ENCODE measurements around the gene IMPG1.
A peak's percentile ranks its signal among the peaks of the same experiment; 100 is the strongest.
"Not testable (repeated sequence)": the region's sequence is repeated elsewhere in the genome, so short reads cannot be mapped to it uniquely, and the experiment has no call there.

The IMPG1 gene

DNA sequence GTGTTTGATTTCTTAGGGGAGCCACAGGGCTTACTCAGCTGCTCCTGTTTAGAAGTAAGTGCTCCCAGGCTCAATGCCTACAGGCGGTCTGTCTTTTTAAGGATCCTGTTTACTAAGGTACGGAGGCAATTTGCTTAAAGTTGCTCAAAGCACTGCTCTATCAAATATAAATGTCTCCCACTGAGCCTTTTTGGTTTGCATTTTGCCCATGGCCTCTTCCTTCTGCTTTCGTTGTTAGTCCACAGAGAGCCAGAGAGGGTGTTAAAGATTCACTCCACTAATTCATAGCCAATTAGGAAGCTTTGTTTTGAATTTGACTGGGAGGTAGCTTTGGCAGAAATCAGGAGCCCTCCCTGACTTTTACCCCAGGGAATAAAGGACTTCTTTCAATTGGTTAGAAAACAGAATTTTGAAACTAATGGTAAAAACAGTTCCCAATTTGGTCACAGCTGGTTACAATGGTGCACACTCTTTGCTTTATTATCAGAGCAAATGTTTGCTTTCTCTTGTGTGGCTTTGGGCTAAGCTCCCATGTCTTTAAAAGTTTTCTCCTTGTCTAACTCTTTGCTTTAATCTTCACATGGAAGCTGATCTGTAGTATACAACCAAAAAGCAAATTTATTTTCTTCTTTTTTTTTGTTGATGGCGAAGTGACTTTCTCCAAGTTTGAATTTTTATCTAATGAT lies 126.2 kb downstream of the IMPG1 start:
- DNase-seq (ENCODE audit: low spot score), result no peak

DNA sequence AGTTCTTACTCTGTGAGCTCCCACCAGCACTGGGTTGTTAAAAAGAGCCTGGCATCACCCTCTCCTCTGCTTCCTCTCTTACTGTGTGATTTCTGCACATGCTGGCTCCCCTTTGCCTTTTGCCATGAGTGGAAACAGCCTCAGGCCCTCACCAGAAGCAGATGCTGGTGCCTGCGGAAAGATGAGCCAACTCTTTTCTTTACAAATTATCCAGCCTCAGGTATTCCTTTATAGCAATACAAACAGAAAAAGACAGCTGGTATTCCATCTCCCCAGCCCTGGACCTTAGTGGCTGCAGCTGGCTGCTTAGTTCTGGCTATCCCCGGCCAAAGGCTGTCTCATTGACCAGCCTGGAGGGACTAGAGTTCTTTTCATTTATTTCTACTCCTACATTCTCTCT lies 129.1 kb downstream of the IMPG1 start:
- DNase-seq (ENCODE audit: low spot score), result no peak

DNA sequence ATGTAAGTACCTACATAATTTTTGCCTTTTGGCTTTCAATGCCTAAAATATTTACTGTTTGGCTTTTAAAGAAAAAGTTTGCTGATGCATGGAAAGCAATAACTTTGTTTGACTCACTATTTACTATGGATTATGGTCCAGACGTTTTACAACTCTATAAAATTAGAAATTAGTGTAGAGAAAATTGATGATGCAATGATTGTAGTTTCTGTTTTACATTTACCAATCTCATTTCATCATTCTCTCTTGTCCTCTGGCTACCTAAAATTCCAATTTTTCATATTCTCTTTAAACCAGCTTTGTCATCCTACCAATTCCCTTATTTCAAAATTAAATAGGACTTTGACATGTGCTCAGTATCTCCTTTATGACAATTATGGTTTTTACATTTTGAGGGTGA lies 131.0 kb downstream of the IMPG1 start:
- DNase-seq (ENCODE audit: low spot score), result no peak

DNA sequence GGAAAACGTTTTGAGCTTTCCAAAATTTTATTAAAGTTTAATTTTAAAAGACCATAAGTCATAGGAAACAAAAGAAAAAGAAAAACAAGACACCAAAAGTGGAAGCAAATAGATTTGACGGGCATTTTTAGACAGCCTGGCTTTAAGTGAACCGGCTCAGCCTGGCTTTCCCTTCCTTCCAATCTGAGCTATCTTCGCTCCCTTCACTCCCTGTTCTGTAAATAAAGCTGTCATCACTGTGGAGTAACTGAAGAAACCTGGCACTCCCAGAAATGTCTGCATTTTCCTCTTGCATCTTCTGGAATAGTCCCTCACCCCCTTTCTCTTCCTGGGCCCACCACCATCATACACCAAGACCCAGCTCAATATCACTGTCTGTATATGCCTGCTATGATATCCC lies 131.9 kb downstream of the IMPG1 start:
- no peak for DNase-seq (ENCODE audit: low spot score)

DNA sequence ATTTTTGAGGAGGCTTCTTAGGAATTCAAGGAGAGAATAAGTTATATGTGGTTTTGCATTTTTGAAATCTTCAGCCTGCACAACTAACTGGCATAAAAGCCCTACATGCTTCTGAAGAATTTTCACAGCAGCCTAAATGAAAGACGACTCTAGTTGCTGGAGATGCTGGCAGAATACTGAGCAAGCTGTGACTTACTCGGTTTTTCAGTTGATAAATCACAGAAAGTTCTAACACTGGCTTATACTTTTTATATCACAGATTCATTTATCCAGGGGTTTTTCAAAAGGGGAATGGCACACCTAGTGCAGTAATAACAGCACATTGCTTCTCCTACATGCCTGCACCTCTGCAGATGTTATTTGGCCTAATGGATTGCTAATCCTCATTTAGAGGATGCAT lies 134.6 kb downstream of the IMPG1 start:
- DNase-seq (ENCODE audit: low spot score), result no peak

DNA sequence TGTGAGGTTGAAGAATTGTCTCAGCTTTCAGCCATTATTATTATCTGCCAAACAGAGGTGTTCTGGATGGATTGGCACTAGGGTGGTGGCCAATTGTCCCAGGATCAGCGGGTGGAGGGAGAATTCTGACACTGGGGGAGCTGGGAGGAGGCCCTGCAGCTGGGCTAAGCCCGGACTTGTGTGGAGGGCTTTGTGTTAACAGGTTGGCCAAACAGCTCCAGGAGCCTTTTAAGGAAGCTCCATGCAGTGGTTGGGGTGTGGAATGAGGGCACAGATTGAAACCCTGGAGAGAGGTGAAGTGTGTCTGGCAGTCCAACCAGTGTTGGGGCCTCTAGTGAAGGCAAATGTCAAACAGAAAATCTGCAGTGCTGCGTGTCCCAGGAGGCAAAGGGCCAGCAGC lies 135.8 kb downstream of the IMPG1 start:
- no peak for DNase-seq (ENCODE audit: low spot score)

DNA sequence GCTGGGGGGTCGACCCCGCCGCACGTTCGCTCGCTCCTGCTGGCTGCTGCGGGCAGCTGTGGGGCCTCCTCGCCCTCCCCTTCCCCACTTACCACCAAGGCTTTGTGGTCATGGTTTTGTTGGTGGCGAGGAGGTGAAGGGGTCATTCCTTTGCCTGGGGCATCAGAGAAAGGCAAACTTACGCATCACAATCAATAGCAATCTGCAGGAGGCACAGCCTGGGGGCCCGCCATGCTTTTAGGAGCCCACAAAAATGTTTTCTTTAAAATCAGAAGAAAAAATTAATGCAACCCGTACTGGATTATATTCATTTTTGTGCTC lies 137.0 kb downstream of the IMPG1 start:
- no peak for DNase-seq (ENCODE audit: low spot score)

DNA sequence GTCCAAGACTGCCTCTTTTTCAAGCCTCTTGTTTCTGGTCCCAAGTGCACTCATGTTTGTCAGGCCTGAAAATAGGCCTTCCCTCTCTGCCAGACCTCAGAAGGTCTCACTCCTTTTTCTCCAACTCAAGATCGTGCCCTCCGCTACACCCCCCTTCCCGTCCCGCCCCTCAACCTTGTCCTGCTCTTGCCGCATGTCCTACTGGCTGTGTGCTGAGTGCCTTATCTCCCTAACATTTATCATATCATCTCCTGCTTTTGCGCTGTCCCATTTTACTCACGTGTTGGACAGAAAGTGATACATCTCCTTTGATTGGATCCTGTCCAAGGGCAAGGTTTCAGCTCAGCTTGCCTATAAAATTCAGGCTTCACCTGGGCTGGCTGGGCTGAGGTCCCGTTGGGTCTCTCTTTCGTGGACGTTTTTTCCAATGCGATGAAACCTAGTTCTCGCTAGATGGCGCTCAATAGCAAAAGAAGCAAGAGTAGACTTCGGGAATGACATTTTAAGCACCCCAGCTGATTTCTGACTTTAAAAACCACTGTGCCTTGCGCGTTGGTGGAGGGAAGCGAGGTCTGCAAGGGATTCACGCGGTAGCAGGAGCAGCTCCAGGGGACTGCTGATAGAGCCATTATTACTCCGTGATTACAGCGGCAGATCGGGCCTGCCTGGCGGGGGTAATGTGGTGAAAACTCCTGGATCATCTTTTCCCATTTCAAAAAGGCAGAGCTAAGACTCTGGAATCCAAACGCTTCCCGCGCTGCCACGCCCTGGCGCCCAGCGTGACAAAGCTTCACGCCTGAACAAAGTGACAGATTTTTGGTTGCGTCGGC lies 137.6 kb downstream of the IMPG1 start:
- peak; percentile 77 for DNase-seq (ENCODE audit: low spot score)

DNA sequence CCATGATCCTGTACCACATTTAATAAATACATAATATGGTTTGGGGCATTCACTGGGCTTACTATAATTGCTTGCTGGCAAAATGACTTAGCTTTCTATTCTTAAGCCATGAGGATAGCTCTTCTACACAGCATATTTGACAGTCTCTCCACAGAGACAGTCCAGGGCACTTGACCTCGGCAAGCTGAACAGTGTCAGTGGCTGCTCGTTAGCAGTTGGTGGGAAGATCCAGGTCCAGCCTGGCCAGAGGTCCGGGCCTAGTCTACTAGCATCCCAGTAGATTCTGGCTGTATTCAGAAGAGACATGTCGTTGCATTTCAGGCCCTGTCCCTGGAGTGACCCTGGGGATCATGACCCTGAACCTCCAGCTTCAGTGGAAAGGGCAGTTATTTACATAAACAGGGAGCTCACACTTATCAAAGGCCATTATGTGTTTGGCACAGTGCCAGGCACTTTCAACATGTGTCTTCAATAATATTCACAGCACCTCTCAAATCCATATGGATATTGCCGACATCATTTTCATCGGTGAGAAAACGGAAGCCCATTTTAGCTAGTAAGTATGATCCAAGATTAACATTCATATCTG lies 139.0 kb downstream of the IMPG1 start:
- no peak for DNase-seq (ENCODE audit: low spot score)

DNA sequence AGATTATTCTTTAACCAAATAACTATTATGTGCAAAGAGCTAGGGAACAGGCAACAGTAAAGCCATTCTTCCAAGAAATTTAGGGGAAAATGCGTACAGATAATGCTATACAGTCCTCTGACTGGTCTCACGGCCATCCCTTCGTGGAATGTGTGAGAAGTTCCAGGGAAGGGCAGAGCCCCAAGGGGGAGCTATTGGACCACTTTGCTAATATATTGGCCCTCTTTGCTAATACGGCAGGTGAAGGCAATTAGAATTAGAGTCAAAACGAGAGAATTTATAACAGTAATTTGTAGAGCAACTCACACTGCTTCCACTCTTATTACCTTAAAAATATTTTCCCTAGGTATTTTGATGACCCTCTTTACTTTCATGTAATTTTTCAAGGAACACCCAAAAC lies 140.4 kb downstream of the IMPG1 start:
- DNase-seq (ENCODE audit: low spot score), result peak; percentile 20

DNA sequence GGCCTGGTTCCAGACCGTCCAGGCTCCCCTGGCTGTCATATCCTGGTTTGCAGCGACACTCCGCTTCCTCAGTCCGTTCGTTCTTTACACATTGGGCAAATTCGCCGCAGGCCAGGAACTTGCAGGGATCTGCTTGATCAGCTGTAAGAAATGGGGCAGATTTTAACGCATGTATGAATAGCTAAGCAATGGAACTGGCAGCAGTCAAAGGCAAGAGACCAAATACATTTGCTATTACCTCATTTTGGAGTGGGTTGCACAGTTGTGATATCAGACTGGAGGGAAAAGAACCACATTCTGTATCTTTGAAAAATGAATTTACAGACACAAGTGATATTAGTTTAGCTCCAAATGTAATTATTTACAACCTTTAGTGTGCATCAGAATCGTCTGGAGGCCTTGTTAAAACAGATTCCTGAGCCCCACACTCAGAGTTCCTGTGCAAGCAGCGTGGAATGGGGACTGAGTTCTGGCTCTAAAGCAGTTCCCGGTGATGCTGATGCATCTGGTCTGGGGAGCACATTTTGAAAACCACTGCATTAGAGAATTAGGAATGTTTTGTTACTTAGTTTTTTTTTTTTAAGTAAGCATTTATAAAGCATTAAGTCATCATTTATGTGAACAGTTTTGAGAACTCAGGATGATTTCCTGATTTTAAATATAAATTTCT lies 141.3 kb downstream of the IMPG1 start:
- DNase-seq (ENCODE audit: low spot score), result peak; percentile 76

DNA sequence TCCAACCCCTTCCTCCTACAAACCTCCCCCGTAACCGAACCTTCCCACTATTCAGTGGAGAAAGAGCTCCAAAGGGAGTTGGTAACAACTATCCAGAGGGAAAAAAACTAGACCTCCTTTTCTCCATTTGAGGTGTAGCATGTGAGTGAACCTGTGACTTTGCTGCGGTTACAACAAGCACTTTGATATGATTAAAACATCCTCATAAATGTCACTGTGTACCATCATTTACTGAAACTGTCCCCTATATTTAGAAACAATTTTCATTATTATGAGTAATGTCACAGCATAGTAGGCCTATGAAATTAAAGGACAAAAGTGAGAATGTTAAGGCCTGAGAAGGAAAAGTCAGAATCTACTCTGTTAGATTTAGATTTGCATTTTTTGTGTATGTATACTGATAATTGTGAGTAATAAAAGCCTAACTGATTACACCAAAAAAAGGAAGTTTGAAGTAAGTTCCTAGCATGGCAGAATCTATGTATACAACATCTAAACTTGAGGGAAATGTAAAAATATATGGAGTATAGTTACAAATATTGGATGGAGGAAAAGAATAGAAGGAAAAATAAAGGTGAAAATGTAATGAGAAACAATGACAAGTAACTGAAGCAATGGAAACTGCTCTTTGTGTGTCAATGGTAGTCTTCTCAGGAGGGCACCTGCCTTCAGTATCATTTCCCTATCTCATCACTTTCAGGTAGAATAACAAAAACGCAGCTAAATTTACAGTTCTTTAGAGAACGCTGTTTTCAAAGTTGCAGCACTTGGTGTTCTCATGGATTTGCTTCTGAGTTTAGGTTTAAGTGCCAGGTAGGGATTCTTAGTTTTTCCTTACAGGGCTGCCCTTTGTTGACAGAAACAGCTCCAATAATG lies 145.9 kb downstream of the IMPG1 start:
- DNase-seq (ENCODE audit: low spot score), result no peak

DNA sequence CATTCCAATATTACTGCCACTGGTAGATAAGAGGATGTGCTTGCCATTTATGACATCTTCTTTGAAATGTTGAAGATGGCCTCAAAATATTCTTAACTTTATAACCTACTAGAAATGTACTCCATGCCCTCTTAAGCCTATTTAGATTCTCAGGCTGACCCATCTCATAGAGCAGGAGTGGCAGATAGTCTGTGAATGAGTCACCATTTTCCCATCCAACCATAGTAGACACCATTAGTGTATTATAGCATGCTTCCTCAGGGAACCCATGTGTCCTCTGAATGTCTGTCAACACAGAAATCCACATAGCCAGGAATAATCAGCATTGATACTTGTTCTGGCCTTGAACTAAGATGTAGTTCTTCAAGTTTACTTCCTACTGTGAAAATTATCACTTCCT lies 150.2 kb downstream of the IMPG1 start:
- peak; percentile 75 for DNase-seq (ENCODE audit: low spot score)

DNA sequence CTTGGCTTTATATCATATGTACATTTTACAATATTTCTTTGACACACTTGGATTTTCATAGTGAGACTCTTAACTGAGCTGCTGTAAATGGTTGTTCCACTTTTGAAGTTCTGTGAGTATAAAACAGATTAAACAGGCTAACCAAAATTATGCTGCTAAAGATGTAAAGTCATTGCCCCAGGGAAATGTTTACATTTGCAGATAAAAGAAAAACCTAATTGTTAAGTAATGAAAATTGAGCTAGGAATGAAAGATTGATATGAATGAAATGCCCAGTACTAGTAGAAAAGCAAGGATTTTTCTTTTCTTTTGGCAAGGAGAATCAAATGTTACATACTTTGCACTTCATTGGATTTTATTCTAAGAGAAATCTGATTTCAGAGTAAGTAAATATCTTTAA lies 159.4 kb downstream of the IMPG1 start:
- DNase-seq (ENCODE audit: low spot score), result no peak

DNA sequence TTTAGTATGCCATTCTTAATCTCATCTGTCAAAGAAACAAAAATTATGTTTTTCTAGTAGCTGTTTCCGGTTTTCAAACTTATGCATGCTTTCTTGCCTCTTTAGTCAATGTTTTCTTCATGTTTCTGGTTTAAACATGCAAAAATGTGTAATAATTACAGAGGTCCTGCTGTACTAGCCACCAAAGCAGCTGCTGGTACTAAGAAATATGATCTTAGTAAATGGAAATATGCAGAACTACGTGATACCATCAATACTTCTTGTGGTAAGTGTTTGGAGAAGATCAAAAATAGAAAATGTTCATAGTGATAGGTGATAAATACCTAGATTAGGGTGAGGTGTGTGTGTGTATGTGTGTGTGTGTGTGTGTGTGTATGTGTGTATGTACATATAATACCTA lies 165.0 kb downstream of the IMPG1 start:
- no peak for DNase-seq (ENCODE audit: low spot score)

DNA sequence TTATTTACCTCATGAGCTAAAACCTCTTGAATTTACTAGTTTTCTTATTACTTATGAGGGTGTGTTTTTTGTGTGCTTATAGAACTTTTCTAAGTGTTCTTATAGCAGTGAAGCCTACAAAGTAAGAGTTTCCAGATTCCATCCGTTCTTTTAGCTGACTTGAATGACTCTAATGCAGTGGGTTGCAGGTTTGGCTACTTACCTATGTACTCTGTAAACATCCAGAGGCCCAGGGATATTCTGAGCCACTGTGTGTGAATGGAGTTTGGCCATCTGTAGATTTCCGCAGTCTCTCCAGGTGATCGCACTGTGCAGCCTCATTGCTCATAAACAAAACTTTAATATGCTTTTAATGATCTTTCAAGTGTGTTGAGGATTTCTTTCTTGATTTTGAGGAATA lies 165.6 kb downstream of the IMPG1 start:
- DNase-seq (ENCODE audit: low spot score), result no peak

DNA sequence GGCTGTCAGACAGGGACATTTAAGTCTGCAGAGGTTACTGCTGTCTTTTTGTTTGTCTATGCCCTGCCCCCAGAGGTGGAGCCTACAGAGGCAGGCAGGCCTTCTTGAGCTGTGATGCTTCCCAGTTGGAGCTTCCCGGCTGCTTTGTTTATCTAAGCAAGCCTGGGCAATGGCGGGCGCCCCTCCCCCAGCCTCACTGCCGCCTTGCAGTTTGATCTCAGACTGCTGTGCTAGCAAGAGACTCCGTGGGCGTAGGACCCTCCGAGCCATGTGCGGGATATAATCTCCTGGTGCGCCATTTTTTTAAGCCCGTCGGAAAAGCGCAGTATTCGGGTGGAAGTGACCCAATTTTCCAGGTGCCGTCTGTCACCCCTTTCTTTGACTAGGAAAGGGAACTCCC lies 167.3 kb downstream of the IMPG1 start:
- DNase-seq (ENCODE audit: low spot score), result not testable (repeated sequence)

DNA sequence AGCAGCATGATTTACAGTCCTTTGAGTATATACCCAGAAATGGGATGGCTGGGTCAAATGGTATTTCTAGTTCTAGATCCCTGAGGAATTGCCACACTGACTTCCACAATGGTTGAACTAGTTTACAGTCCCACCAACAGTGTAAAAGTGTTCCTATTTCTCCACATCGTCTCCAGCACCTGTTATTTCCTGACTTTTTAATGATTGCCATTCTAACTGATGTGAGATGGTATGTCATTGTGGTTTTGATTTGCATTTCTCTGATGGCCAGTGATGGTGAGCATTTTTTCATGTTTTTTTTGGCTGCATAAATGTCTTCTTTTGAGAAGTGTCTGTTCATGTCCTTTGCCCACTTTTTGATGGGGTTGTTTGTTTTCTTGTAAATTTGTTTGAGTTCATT lies 172.2 kb downstream of the IMPG1 start:
- DNase-seq (ENCODE audit: low spot score), result not testable (repeated sequence)

DNA sequence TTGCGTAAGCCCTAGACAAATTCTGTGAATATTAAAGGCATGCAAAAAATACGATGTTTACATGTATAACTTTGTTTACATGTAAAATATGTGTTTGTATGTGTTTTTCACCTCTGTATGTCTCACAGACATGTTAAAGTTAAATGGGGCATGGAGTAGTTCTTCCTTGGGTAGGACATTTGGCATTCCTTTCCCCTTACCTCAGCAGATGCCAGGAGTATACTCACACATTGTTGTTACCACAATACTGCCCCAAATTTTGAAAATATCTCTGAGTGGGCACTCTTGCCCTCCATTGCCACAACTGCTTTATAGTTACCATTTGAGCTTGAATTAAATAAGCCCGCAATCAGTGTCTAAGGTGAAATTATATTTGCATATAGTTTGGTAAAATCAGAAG lies 175.9 kb downstream of the IMPG1 start:
- peak; percentile 57 for DNase-seq (ENCODE audit: low spot score)

DNA sequence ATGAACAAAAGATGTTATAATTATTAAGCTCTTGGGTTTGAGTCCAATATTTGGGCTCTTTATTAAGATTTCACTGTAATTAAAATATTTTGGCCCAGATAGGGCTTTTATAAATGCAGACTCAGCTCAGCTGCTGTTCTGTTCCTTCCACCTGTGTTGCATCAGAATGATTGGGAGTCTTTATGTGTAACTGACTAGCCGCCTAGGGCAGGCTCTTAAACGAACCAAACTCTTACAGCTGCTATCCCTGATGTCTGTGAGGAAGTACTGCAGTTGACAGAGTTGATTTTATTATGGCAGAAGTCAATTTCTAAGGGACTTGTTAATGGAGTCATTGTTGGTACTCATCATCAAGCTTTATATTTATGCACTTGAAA lies 178.7 kb downstream of the IMPG1 start:
- no peak for DNase-seq (ENCODE audit: low spot score)

DNA sequence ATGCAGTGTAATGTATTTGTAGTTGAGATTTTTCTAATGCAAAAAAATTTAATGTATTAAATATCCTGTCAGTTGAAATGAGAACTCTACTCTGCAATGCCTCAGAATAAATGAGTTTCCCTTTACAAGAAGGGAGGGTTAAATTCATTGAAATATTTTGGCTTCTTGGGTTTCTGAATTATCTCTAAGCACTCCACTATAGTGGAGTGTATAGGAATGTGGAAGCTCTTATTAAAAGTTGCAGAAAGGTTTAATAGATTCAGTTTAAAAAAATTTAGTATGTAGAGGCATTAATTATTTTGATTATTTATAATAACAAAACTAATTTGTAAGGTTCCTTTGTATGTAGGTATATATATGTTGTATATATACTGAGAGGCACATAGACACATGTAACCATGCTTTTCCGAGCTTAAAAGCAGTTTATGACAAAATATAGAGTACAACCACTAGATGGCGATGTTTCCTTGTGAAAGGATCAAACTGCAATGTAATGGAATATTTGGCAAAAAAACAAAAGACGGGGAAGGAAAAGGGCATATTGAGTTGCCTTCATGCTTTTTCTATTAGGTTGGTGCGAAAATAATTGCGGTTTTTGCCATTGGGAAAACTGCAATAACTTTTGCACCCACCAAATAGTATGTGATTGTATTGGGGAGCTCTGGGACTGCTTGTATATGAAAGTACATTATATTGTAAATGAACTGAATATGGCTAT lies 179.2 kb downstream of the IMPG1 start:
- DNase-seq (ENCODE audit: low spot score), result peak; percentile 73
